Neural cell (in vitro differentiated cells): ENCODE data around the gene ENPP7.

Source experiments
- CTCF ChIP-seq: fragments of 450-650 bp; IDR thresholded peaks from 2 replicates; pipeline ENCODE4 v1.5.1; 2014; ENCODE audit warnings: antibody characterized with exemption, mild to moderate bottlenecking, moderate library complexity; ENCODE audit not compliant: poor library complexity, severe bottlenecking
- EP300 ChIP-seq: fragments of 450-650 bp; conservative IDR thresholded peaks from 2 replicates; pipeline ENCODE4 v1.6.1; 2014; ENCODE audit warnings: antibody characterized with exemption, mild to moderate bottlenecking, moderate library complexity; ENCODE audit not compliant: poor library complexity, severe bottlenecking
- EZH2 ChIP-seq: fragments of 200-600, 300-800 bp; shearing (Covaris generic), sonication (generic); IDR thresholded peaks from 2 replicates; pipeline ENCODE4 v1.6.1; 2014; ENCODE audit warnings: antibody characterized with exemption, low read length, borderline replicate concordance, mild to moderate bottlenecking; ENCODE audit not compliant: insufficient read depth, poor library complexity, severe bottlenecking
- MXI1 ChIP-seq: fragments of 450-650 bp; conservative IDR thresholded peaks from 2 replicates; pipeline ENCODE4 v1.6.1; 2014; ENCODE audit warnings: antibody characterized with exemption, mild to moderate bottlenecking; ENCODE audit not compliant: poor library complexity, severe bottlenecking
- POLR2AphosphoS5 ChIP-seq: IDR thresholded peaks from 2 replicates; pipeline ENCODE4 v1.6.1; 2012
- RAD21 ChIP-seq: fragments of 450-650 bp; conservative IDR thresholded peaks from 2 replicates; pipeline ENCODE4 v1.6.1; 2014; ENCODE audit warnings: antibody characterized with exemption, mild to moderate bottlenecking, moderate library complexity
- REST ChIP-seq: IDR thresholded peaks from 2 replicates; pipeline ENCODE4 v1.6.1; 2012; ENCODE audit warnings: borderline replicate concordance
- TAF1 ChIP-seq: IDR thresholded peaks from 2 replicates; pipeline ENCODE4 v1.6.1; 2012; ENCODE audit warnings: low read depth

- TF ChIP-seq CTCF (no peak), MXI1 (no peak), EP300 (no peak), RAD21 (no peak), POLR2AphosphoS5 (no peak), EZH2 (no peak), REST (no peak), TAF1 (no peak)
Measured at GRCh38 chr17:79700592-79700991, 30.2 kb upstream of the ENPP7 start.
